Measurements from ENCODE around the gene S100A3. TPM values are rescaled to one million over a fixed set of nuclear protein-coding genes. Genes with fewer than 3 reads are reported as not detected.

S100A3 gene
- total and polyA plus RNA-seq, 2 of the 13 experiments (the other 11 are each of a cell fraction or from before 2014, with no cell fraction given): 2.5 to 4.5 TPM

GRCh38 chr1:153545067-153546055, 3.7 kb downstream of the S100A3 start, which contains the start of gene S100A4 (continued):
- peak; percentile 59; the same call in 1 of the 2 replicates for TF ChIP-seq ZFP91 (CRISPR knock-in tag; IDR thresholded peaks at IDR 0.05; ENCODE audit: borderline replicate concordance)
- no peak for TF ChIP-seq HES4 (CRISPR knock-in tag; IDR thresholded peaks at IDR 0.05; ENCODE audit: borderline replicate concordance)
- no peak for TF ChIP-seq ZNF850 (CRISPR knock-in tag; conservative IDR thresholded peaks at IDR 0.05)
- no peak for TF ChIP-seq MED1 (CRISPR knock-in tag; IDR thresholded peaks at IDR 0.05)
- TF ChIP-seq ZNF574 (CRISPR knock-in tag; IDR thresholded peaks at IDR 0.05): peak; percentile 33; the same call in 1 of the 2 replicates
- TF ChIP-seq RBM22 (optimal IDR thresholded peaks at IDR 0.05; ENCODE audit: low read length): no peak
- no peak for TF ChIP-seq ZNF180 (CRISPR knock-in tag; IDR thresholded peaks at IDR 0.05; ENCODE audit: borderline replicate concordance, low read depth)
- TF ChIP-seq NCOA1 (CRISPR knock-in tag; IDR thresholded peaks at IDR 0.05): no peak
- no peak for TF ChIP-seq SALL2 (CRISPR knock-in tag; IDR thresholded peaks at IDR 0.05)
- TF ChIP-seq FOXK2 (IDR thresholded peaks at IDR 0.05): no peak
- no peak for TF ChIP-seq ZNF20 (CRISPR knock-in tag; IDR thresholded peaks at IDR 0.05)
- no peak for TF ChIP-seq FOXM1 (CRISPR knock-in tag; IDR thresholded peaks at IDR 0.05)
- TF ChIP-seq MXD4 (CRISPR knock-in tag; IDR thresholded peaks at IDR 0.05): no peak
- TF ChIP-seq TRAFD1 (CRISPR knock-in tag; IDR thresholded peaks at IDR 0.05; ENCODE audit: borderline replicate concordance): no peak
- peak; percentile 57; the same call in 1 of the 2 replicates for TF ChIP-seq KAT8 (CRISPR knock-in tag; IDR thresholded peaks at IDR 0.05)
- no peak for TF ChIP-seq ZBTB39 (CRISPR knock-in tag; IDR thresholded peaks at IDR 0.05)

Measured in HepG2 (cell line).